ENCODE measurements around the gene PXK.

- no peak for TF ChIP-seq ZNF202 (tag by site-specific recombination; IDR thresholded peaks at IDR 0.05; ENCODE audit: borderline replicate concordance)
- TF ChIP-seq SALL2 (tag by site-specific recombination; IDR thresholded peaks at IDR 0.05; ENCODE audit: borderline replicate concordance) = no peak
- no peak for TF ChIP-seq ZNF530 (tag by site-specific recombination; IDR thresholded peaks at IDR 0.05; ENCODE audit: low read depth)
- TF ChIP-seq CTCF (tag by site-specific recombination; IDR thresholded peaks at IDR 0.05) = no peak
- TF ChIP-seq REST (tag by site-specific recombination; IDR thresholded peaks at IDR 0.05) = no peak
Measured at GRCh38 chr3:58336135-58336882, 3.6 kb downstream of the PXK start.

All from HEK293 (cell line).